Transverse colon (tissue), 3 donors: ENCODE data around the gene PADI2.

Experiments
- POLR2A ChIP-seq: fragments of 450-650 bp; IDR thresholded peaks from one replicate; pipeline ENCODE4 v1.6.1; 2016; ENCODE audit warnings: antibody characterized with exemption, mild to moderate bottlenecking, moderate library complexity
- TF ChIP-seq, protein P1 (sequence below), 5 experiments: fragments of 200-600 bp in 3 of 5; fragments of 450-650 bp in 2 of 5; sonication (generic) in 3 of 5; IDR thresholded peaks; 1 replicate in 2 of 5; 2 replicates in 3 of 5; pipeline ENCODE4 v1.5.1; 2016 to 2017; ENCODE audit warnings: antibody characterized with exemption in 5 of 5, inconsistent platforms in 3 of 5, mild to moderate bottlenecking in 2 of 5, moderate library complexity in 1 of 5

DNA sequence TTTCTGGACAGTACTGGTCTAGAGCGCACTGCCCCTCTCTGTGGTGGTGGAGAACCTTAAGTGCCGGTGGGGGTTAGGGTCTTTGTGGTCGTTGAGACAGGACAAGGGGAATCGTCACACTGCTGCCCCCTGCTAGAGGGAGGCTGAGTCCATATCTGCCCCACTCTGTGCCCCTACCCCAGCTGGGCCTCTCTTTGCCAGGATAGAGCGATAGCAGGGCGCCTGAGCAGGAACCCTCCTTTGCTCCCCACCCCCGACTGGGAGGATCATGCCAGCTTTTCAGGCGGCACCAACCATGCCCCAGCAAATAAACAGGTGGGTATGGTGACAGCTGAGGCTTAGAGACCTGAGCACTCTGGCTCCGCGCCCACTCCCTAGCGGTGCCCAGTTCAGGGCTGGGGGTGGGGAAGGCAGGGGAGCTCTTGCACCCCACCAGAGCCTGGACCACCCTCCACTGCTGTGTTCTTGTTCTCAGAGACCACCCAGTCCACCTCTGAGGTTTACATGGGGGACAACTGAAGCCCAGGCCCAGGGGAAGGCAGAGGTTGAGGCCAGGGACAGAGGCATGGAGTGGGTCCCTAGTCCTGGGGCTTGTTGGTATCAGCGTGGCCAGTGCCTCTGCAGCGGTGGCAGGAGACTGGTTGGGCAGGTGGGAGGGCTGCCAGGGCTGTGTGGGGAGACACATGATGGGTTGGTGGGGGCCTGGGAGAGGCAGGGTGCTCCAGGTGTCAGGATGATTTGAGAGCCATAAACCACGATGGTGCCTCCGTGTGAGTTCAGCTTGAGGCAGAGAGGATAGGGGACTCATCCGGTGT, 1.6 kb downstream of the PADI2 start:
- TF ChIP-seq, protein P1, sequence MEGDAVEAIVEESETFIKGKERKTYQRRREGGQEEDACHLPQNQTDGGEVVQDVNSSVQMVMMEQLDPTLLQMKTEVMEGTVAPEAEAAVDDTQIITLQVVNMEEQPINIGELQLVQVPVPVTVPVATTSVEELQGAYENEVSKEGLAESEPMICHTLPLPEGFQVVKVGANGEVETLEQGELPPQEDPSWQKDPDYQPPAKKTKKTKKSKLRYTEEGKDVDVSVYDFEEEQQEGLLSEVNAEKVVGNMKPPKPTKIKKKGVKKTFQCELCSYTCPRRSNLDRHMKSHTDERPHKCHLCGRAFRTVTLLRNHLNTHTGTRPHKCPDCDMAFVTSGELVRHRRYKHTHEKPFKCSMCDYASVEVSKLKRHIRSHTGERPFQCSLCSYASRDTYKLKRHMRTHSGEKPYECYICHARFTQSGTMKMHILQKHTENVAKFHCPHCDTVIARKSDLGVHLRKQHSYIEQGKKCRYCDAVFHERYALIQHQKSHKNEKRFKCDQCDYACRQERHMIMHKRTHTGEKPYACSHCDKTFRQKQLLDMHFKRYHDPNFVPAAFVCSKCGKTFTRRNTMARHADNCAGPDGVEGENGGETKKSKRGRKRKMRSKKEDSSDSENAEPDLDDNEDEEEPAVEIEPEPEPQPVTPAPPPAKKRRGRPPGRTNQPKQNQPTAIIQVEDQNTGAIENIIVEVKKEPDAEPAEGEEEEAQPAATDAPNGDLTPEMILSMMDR (IDR thresholded peaks at IDR 0.05), result no peak
- no peak for TF ChIP-seq POLR2A
